Measurements from ENCODE around the gene SIN3A.
"Not testable (repeated sequence)": the region's sequence is repeated elsewhere in the genome, so short reads cannot be mapped to it uniquely, and the experiment has no call there.

SIN3A gene

GRCh38 chr15:75450307-75451201 lies 936 bp downstream of the SIN3A start:
- Histone ChIP-seq H3K4me2 (ENCODE audit: low read depth, low read length, poor library complexity, severe bottlenecking) (peak overlapping the region; percentile 68), H3K36me3 (ENCODE audit: insufficient read depth, low read length) (peaks cover 8% of the 10 kb centered on the region; the same call in 1 of the 2 replicates), H3K9me2 (replicated peaks; ENCODE audit: low read depth, low read length) (no peaks in the 10 kb centered on the region), H3K4me3 (ENCODE audit: low read length, poor library complexity, severe bottlenecking) (peak overlapping the region; percentile 79), H3K27me3 (ENCODE audit: insufficient read depth, low read length, poor library complexity, severe bottlenecking) (no peaks in the 10 kb centered on the region), H3K9me3 (ENCODE audit: insufficient read depth, low read depth, low read length) (no peaks in the 10 kb centered on the region), H3K79me2 (ENCODE audit: insufficient read depth, low read length) (peaks cover 58% of the 10 kb centered on the region), H2AFZ (ENCODE audit: low read length) (no peak overlapping the region), H4K20me1 (ENCODE audit: insufficient read depth, low read length, poor library complexity, severe bottlenecking) (peaks cover 57% of the 10 kb centered on the region), H3K4me1 (ENCODE audit: insufficient read depth, low read length, poor library complexity, severe bottlenecking) (peaks cover 45% of the 10 kb centered on the region), H3K9ac (ENCODE audit: low read depth, low read length, poor library complexity, severe bottlenecking) (peak overlapping the region; percentile 62), H3F3A (ENCODE audit: low read depth) (peaks cover 22% of the 10 kb centered on the region)
- TF ChIP-seq, protein P1, sequence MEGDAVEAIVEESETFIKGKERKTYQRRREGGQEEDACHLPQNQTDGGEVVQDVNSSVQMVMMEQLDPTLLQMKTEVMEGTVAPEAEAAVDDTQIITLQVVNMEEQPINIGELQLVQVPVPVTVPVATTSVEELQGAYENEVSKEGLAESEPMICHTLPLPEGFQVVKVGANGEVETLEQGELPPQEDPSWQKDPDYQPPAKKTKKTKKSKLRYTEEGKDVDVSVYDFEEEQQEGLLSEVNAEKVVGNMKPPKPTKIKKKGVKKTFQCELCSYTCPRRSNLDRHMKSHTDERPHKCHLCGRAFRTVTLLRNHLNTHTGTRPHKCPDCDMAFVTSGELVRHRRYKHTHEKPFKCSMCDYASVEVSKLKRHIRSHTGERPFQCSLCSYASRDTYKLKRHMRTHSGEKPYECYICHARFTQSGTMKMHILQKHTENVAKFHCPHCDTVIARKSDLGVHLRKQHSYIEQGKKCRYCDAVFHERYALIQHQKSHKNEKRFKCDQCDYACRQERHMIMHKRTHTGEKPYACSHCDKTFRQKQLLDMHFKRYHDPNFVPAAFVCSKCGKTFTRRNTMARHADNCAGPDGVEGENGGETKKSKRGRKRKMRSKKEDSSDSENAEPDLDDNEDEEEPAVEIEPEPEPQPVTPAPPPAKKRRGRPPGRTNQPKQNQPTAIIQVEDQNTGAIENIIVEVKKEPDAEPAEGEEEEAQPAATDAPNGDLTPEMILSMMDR (conservative IDR thresholded peaks at IDR 0.05; ENCODE audit: low read length): no peak
- no peak for TF ChIP-seq EZH2phosphoT487 (IDR thresholded peaks at IDR 0.05; ENCODE audit: borderline replicate concordance)

GRCh38 chr15:75449585-75450306 lies 1.7 kb downstream of the SIN3A start:
- Histone ChIP-seq H3K4me3 (ENCODE audit: low read length, poor library complexity, severe bottlenecking) (peak overlapping the region; percentile 79), H3K9me3 (ENCODE audit: insufficient read depth, low read depth, low read length) (no peaks in the 10 kb centered on the region), H3K9me2 (replicated peaks; ENCODE audit: low read depth, low read length) (no peaks in the 10 kb centered on the region), H3K9ac (ENCODE audit: low read depth, low read length, poor library complexity, severe bottlenecking) (peak overlapping the region; percentile 62), H4K20me1 (ENCODE audit: insufficient read depth, low read length, poor library complexity, severe bottlenecking) (peaks cover 55% of the 10 kb centered on the region), H3K4me2 (ENCODE audit: low read depth, low read length, poor library complexity, severe bottlenecking) (peak overlapping the region; percentile 68), H3K27me3 (ENCODE audit: insufficient read depth, low read length, poor library complexity, severe bottlenecking) (no peaks in the 10 kb centered on the region), H3K79me2 (ENCODE audit: insufficient read depth, low read length) (peaks cover 66% of the 10 kb centered on the region), H3K4me1 (ENCODE audit: insufficient read depth, low read length, poor library complexity, severe bottlenecking) (peaks cover 45% of the 10 kb centered on the region), H3K36me3 (ENCODE audit: insufficient read depth, low read length) (peaks cover 8% of the 10 kb centered on the region; the same call in 1 of the 2 replicates), H3F3A (ENCODE audit: low read depth) (peaks cover 22% of the 10 kb centered on the region), H2AFZ (ENCODE audit: low read length) (no peak overlapping the region)
- no peak for TF ChIP-seq EZH2phosphoT487 (IDR thresholded peaks at IDR 0.05; ENCODE audit: borderline replicate concordance)
- TF ChIP-seq, protein P1 (conservative IDR thresholded peaks at IDR 0.05; ENCODE audit: low read length): no peak

DNA sequence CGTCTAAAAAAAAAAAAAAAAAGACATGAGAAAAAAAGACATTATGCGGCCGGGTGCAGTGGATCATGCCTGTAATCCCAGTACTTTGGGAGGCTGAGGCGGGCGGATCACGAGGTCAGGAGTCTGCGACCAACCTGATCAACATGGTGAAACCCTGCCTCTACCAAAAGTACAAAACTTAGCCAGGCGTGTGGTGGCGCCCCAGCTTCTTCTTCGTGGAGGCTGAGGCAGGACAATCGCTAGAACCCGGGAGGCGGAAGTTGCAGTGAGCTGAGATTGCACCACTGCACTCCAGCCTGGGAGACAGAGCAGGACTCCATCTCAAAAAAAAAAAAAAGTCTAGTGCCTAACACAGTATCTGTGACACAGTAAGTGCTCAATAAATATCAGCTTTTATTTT lies 3.3 kb downstream of the SIN3A start:
- Histone ChIP-seq H3K4me2 (ENCODE audit: low read depth, low read length, poor library complexity, severe bottlenecking) (peak overlapping the region; percentile 68), H3K79me2 (ENCODE audit: insufficient read depth, low read length) (peaks cover 76% of the 10 kb centered on the region), H4K20me1 (ENCODE audit: insufficient read depth, low read length, poor library complexity, severe bottlenecking) (peaks cover 71% of the 10 kb centered on the region), H3K4me1 (ENCODE audit: insufficient read depth, low read length, poor library complexity, severe bottlenecking) (peaks cover 42% of the 10 kb centered on the region), H3K36me3 (ENCODE audit: insufficient read depth, low read length) (peaks cover 17% of the 10 kb centered on the region; the same call in 1 of the 2 replicates), H3F3A (ENCODE audit: low read depth) (peaks cover 22% of the 10 kb centered on the region)
- not testable (repeated sequence) for H3K9me3 ChIP-seq (ENCODE audit: insufficient read depth, low read depth, low read length); H3K9me2 ChIP-seq (replicated peaks; ENCODE audit: low read depth, low read length); H3K9ac ChIP-seq (ENCODE audit: low read depth, low read length, poor library complexity, severe bottlenecking); H3K4me3 ChIP-seq (ENCODE audit: low read length, poor library complexity, severe bottlenecking); H2AFZ ChIP-seq (ENCODE audit: low read length); H3K27me3 ChIP-seq (ENCODE audit: insufficient read depth, low read length, poor library complexity, severe bottlenecking)

Measured in Loucy (cell line).